ENCODE results near the gene PCDHA7. TPM values are rescaled to one million over a fixed set of nuclear protein-coding genes. Genes with fewer than 3 reads are reported as not detected.

The PCDHA7 gene
- total RNA-seq, 1 experiment from 2014 or later: not detected

DNA sequence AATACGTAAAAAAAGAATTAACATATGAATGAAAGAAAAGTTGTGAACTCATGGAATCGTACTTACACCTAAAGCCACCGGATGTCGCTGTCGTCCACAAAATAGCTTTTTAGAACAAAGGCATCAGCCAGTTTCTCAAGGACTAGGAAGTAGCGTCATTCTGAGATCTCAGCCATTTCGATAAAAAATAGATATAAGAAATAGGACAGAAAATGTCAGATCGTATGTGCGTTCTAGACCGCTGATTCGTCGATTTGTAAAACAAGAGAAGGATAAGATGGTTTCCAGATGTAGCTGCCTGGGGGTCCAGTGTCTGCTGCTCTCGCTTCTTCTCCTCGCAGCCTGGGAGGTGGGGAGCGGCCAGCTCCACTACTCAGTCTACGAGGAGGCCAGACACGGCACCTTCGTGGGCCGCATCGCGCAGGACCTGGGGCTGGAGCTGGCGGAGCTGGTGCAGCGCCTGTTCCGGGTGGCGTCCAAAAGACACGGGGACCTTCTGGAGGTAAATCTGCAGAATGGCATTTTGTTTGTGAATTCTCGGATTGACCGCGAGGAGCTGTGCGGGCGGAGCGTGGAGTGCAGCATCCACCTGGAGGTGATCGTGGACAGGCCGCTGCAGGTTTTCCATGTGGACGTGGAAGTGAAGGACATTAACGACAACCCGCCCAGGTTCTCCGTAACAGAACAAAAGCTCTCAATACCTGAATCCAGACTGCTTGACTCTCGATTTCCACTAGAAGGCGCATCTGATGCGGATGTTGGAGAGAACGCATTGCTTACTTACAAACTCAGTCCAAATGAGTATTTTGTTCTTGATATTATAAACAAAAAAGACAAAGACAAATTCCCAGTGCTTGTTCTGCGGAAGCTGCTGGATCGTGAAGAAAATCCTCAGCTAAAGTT is 22.0 kb downstream of the PCDHA7 start, which contains the start of gene PCDHA10:
TSS of gene PCDHA10 (plus strand) at position 126 of the 903 bp plus-strand sequence. CDS start at position 278, 152 bp downstream.
- POLR2A ChIA-PET: no interaction called here
- H3K4me3 ChIP-seq (ENCODE audit: low read depth, low read length): no peak within 1 kb of the TSS
- H3K4me1 ChIP-seq: 0 out of 2 replicates have a peak, but pooled peaks cover 4% of the 10 kb centered on the region
- intact Hi-C loops (cut with micrococcal nuclease; ENCODE audit: unreplicated experiment): loop anchor here (1.0 kb wide), 1 partner anchor 185 kb away; no protein-coding TSS in a partner anchor
- no peaks in the 10 kb centered on the region for H3K36me3 ChIP-seq (ENCODE audit: control insufficient read depth, insufficient read depth, low read length)
- H3K9me3 Mint-ChIP-seq (ENCODE audit: unreplicated experiment): peaks cover 27% of the 10 kb centered on the region
- H3K4me1 Mint-ChIP-seq (ENCODE audit: low read depth, unreplicated experiment): no peaks in the 10 kb centered on the region
- no peak within 1 kb of the TSS for H3K27ac Mint-ChIP-seq (ENCODE audit: unreplicated experiment)
- no peaks in the 10 kb centered on the region for H3K27me3 ChIP-seq (replicated peaks; ENCODE audit: control insufficient read depth, insufficient read depth, low read length)
- H3K36me3 Mint-ChIP-seq (ENCODE audit: insufficient read depth, unreplicated experiment): no peaks in the 10 kb centered on the region
- H3K4me3 Mint-ChIP-seq (ENCODE audit: unreplicated experiment): no peak within 1 kb of the TSS
- no TSS peak for BruUV-seq (replicated peaks)
- 0 out of 2 replicates have a peak, but pooled peaks cover 7% of the 10 kb centered on the region for H3K9me3 ChIP-seq
- DNase-seq: no peak
- CTCF ChIA-PET: interaction anchor here (0.6 kb wide), 1 partner anchor 176 kb away, joined by 3 read pairs; no protein-coding TSS in a partner anchor
- TF ChIP-seq, protein P1, sequence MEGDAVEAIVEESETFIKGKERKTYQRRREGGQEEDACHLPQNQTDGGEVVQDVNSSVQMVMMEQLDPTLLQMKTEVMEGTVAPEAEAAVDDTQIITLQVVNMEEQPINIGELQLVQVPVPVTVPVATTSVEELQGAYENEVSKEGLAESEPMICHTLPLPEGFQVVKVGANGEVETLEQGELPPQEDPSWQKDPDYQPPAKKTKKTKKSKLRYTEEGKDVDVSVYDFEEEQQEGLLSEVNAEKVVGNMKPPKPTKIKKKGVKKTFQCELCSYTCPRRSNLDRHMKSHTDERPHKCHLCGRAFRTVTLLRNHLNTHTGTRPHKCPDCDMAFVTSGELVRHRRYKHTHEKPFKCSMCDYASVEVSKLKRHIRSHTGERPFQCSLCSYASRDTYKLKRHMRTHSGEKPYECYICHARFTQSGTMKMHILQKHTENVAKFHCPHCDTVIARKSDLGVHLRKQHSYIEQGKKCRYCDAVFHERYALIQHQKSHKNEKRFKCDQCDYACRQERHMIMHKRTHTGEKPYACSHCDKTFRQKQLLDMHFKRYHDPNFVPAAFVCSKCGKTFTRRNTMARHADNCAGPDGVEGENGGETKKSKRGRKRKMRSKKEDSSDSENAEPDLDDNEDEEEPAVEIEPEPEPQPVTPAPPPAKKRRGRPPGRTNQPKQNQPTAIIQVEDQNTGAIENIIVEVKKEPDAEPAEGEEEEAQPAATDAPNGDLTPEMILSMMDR (IDR thresholded peaks at IDR 0.05; ENCODE audit: insufficient read depth in 1 of 2, low read depth in 1 of 2, low read length in 1 of 2, severe bottlenecking in 1 of 2, unreplicated experiment in 1 of 2): no peak
- no peaks in the 10 kb centered on the region for H3K27me3 Mint-ChIP-seq (ENCODE audit: insufficient read depth, unreplicated experiment)

DNA sequence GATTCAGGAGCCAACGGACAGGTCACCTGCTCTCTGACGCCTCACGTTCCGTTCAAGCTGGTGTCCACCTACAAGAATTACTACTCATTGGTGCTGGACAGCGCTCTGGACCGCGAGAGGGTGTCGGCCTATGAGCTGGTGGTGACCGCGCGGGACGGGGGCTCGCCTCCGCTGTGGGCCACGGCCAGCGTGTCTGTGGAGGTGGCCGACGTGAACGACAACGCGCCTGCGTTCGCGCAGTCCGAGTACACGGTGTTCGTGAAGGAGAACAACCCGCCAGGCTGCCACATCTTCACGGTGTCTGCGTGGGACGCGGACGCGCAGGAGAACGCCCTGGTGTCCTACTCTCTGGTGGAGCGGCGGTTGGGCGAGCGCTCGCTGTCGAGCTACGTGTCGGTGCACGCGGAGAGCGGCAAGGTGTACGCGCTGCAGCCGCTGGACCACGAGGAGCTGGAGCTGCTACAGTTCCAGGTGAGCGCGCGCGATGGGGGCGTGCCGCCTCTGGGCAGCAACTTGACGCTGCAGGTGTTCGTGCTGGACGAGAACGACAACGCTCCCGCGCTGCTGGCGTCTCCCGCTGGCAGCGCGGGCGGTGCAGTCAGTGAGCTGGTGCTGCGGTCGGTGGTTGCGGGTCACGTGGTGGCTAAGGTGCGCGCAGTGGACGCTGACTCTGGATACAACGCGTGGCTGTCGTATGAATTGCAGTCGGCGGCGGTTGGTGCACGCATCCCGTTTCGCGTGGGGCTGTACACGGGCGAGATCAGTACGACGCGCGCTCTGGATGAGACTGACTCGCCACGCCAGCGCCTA is 23.3 kb downstream of the PCDHA7 start:
- Mint-ChIP-seq H3K27ac (ENCODE audit: unreplicated experiment) (no peak overlapping the region), H3K4me1 (ENCODE audit: low read depth, unreplicated experiment) (no peaks in the 10 kb centered on the region), H3K4me3 (ENCODE audit: unreplicated experiment) (no peak overlapping the region), H3K9me3 (ENCODE audit: unreplicated experiment) (peaks cover 27% of the 10 kb centered on the region), H3K27me3 (ENCODE audit: insufficient read depth, unreplicated experiment) (no peaks in the 10 kb centered on the region), H3K36me3 (ENCODE audit: insufficient read depth, unreplicated experiment) (no peaks in the 10 kb centered on the region)
- H3K36me3 ChIP-seq (ENCODE audit: control insufficient read depth, insufficient read depth, low read length): no peaks in the 10 kb centered on the region
- H3K9me3 ChIP-seq: 0 out of 2 replicates have a peak, but pooled peaks cover 7% of the 10 kb centered on the region
- intact Hi-C loops (cut with micrococcal nuclease; ENCODE audit: unreplicated experiment): no loop called here
- DNase-seq: no peak
- ChIA-PET CTCF (no interaction called here), POLR2A (no interaction called here)
- H3K27me3 ChIP-seq (replicated peaks; ENCODE audit: control insufficient read depth, insufficient read depth, low read length): no peaks in the 10 kb centered on the region
- 0 out of 2 replicates have a peak, but pooled peaks cover 4% of the 10 kb centered on the region for H3K4me1 ChIP-seq
- TF ChIP-seq, protein P1 (IDR thresholded peaks at IDR 0.05; ENCODE audit: insufficient read depth in 1 of 2, low read depth in 1 of 2, low read length in 1 of 2, severe bottlenecking in 1 of 2, unreplicated experiment in 1 of 2): no peak
- BruUV-seq (replicated peaks): no TSS peak
- no peak overlapping the region for H3K4me3 ChIP-seq (ENCODE audit: low read depth, low read length)

DNA sequence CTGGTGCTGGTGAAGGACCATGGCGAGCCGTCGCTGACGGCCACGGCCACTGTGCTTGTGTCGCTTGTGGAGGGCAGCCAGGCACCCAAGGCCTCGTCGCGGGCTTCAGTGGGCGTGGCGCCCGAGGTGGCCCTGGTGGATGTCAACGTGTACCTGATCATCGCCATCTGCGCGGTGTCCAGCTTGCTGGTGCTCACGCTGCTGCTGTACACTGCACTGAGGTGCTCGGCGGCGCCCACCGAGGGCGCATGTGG is 23.8 kb downstream of the PCDHA7 start:
- H3K27ac Mint-ChIP-seq (ENCODE audit: unreplicated experiment): no peak overlapping the region
- no peaks in the 10 kb centered on the region for H3K4me1 Mint-ChIP-seq (ENCODE audit: low read depth, unreplicated experiment)
- ChIA-PET CTCF (no interaction called here), POLR2A (no interaction called here)
- H3K9me3 ChIP-seq: 0 out of 2 replicates have a peak, but pooled peaks cover 7% of the 10 kb centered on the region
- DNase-seq: no peak
- no peaks in the 10 kb centered on the region for H3K36me3 ChIP-seq (ENCODE audit: control insufficient read depth, insufficient read depth, low read length)
- intact Hi-C loops (cut with micrococcal nuclease; ENCODE audit: unreplicated experiment): no loop called here
- no peaks in the 10 kb centered on the region for H3K36me3 Mint-ChIP-seq (ENCODE audit: insufficient read depth, unreplicated experiment)
- TF ChIP-seq, protein P1 (IDR thresholded peaks at IDR 0.05; ENCODE audit: insufficient read depth in 1 of 2, low read depth in 1 of 2, low read length in 1 of 2, severe bottlenecking in 1 of 2, unreplicated experiment in 1 of 2): no peak
- H3K27me3 Mint-ChIP-seq (ENCODE audit: insufficient read depth, unreplicated experiment): no peaks in the 10 kb centered on the region
- BruUV-seq (replicated peaks): no TSS peak
- H3K9me3 Mint-ChIP-seq (ENCODE audit: unreplicated experiment): peaks cover 27% of the 10 kb centered on the region
- H3K4me1 ChIP-seq: 0 out of 2 replicates have a peak, but pooled peaks cover 4% of the 10 kb centered on the region
- no peak overlapping the region for H3K4me3 ChIP-seq (ENCODE audit: low read depth, low read length)
- no peaks in the 10 kb centered on the region for H3K27me3 ChIP-seq (replicated peaks; ENCODE audit: control insufficient read depth, insufficient read depth, low read length)
- H3K4me3 Mint-ChIP-seq (ENCODE audit: unreplicated experiment): no peak overlapping the region

All from Caco-2 (cell line).